Activated CD4-positive, alpha-beta T cell treated with anti-CD3 and anti-CD28 coated beads, Interleukin-2, amount 50 U/mL, for 16 hours (primary cell): ENCODE measurements around the gene GRPEL1.

Experiments used
- DNase-seq: peaks from one replicate; pipeline ENCODE4 v3.0.0-alpha.2; 2020

The GRPEL1 gene

DNA sequence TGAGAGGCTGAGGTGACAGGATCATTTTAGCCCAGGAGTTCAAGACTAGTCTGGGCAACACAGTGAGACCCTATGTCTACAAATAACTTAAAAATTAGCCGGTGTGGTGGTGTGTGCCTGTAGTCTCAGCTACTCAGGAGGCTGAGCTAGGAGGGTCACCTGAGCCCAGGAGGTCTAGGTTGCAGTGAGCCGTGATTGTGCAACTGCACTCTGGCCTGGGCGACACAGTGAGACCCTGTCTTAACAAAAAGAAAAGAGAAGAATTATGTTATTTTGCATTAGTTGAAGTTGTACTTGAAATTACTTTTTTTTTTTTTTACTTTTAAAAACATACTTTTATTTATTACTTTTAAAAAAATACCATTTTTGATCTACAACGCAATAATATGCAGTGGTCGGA lies 46.5 kb downstream of the GRPEL1 start:
- DNase-seq, result no peak

DNA sequence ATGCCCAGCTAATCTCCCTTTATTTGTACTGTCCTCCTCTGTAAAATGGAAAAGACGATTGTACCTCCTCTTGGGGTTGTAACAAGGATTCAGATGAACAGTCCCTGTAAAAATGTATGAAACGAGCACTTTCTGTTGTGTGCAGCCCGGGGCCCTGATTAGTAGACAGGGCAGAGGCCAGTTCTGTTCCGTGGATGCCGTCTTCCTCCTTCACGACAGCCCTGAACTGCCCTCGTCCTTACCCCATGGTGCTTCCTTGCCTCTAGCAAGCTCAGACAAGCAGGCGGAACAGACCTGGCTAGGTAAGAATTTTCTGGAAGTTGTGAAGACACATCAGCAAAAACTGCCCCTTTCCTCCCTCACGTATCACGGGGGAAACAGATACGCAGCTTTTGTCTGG lies 47.0 kb downstream of the GRPEL1 start:
- no peak for DNase-seq

DNA sequence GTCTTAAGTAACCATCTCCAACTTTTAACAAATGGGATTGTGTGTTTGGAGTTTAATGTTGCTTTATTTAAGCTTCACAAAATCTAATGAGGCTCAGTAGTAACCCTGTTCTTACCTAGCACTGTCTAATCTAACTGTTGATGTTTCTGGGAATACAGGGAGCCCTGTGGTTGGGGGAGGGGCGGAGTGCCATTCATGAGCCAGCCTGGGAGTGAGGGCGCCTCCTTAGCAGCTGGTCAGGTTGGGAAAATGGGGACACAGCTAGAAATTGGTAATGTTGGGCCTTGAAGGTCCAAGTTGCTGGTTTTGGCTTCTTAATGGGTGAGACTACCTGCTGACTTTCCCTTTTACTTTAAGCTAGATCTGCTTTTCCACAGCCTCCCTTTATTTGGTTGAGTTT lies 47.6 kb downstream of the GRPEL1 start:
- DNase-seq, result no peak

DNA sequence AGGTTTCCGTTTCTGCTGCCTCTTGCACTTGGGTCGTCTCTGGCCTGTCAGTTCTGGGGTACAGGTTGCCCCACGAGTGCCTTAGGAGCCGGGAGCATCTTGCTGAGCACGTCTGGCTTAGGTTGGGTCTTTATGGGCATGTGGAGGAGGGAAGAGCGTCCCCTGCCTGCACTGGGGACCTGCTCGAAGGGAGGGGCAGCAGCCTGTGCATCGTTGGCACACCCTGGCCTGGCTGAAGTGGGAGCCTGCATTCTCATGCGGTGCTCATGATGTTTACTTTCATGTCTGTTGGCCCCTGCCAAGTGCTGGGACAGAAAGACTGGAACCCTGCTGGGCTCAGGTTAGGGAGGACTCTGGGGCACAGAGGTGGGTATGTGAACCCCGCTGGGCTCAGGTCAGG lies 48.5 kb downstream of the GRPEL1 start:
- no peak for DNase-seq

DNA sequence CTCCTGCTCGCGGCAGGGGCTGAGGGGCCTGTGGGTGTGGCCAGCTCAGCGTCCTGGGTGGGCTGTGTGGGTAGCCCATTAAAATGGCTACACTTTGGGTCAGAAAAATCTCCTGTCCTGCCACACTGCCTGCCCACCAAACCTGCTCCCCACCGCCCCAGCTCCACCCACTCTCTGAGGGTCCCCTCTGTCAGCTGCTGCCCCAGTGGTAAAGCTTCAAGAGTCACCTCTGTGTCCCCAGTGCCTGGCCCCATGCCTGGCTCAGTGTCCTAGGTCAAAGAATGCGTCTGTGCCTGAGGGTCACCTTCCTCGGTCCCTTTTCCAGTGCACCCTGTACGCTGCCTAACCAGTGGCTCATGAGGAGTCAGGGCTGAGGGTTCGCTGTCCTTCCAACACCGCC lies 49.6 kb downstream of the GRPEL1 start:
- DNase-seq, result no peak

DNA sequence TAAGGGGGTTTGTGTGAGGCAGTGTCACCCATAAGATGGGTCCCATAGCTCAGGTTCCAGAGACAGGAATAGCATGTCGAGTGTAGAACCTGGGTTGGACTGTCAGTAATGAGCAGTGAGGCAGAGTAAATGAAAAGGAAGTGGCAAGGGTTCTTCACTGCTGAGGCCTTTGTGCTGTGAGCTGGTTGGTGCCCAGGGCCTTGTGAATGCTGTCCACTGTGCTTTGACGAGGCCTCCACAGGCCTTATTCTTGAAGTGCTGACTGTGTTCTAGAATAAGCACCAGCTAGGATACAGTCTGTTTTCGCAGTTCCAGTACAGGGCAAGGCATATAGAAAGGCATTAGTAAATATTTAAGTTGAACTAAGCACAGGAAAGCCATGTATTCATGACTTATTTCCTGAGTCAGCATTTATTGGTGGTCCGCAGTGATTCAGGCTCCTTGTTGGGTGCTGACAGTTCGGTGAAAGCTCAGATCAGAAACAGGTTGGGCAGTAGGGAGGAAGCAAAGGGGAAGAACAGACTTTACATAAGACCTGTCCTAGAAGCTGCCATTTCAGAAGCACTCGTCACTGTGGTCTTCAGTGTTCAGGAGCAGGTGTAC lies 50.3 kb downstream of the GRPEL1 start:
- no peak for DNase-seq

DNA sequence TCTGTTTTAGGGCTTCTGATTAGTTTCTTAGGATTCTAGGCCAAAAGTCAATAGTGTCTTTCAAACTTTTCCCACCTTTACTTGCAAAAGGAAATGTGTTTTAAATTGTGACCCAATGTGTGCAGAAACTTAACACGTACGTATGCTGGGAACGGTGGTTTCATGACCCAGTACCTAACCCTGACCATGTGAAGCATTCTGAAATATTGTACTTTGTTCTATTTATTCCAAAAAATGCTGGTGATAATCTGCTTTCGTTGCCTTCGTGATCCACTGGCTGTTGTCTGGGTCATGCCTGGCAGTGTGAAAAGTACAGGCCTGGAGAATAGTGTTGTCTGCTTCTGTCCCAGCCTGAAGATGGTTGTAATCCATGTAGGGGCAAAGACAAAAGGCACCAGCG lies 51.4 kb downstream of the GRPEL1 start:
- no peak for DNase-seq

DNA sequence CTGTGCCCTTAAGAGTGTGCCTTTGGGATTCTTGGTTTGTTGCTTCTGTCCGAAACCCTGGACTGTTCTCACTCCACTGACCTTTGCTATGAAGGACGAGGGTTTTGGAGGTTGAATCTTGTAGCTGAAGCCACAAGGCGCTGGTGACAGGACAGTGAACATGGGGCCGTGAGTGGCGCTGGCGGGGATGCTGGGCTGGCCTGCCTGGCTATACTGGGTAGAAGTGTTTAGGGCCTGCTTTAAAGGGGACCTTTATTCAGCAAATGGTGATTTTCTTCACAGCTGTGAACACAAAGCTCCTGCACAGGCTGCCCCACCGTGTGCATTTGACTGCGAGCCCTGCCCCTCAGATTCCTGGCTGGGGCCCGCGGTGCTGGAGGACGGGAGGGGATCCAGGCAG lies 51.8 kb downstream of the GRPEL1 start:
- no peak for DNase-seq

DNA sequence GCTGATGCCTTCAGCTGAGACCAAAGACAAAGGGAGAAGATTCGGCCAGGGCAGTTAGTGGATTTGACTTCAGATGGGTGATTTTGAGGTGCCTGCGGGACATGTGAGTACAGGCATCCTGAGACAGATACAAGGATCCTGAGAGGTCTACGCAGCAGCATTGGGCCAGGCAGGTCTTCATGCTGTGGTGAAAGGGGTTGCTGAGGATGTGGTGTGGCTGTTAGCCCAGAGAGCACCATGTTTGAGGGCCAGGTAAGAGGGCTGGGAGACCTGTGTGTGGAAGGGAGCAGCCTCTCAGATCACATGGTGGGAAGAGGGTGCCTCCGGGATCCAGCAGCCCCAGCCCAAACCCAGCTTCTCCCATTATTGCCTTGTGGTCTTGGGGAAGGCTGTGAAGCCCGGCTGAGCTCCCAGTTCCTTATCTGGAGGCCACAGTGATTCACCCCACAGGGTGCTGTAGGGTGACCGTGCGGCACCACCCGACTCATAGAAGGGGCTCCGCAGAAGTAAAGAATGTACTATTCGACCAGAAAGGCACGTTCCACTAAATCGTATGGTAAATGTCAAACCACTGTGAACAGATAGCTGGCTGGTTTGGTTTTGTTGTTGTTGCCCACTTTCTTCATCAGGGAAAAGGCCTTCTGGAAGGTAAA lies 52.4 kb downstream of the GRPEL1 start:
- DNase-seq, result no peak

DNA sequence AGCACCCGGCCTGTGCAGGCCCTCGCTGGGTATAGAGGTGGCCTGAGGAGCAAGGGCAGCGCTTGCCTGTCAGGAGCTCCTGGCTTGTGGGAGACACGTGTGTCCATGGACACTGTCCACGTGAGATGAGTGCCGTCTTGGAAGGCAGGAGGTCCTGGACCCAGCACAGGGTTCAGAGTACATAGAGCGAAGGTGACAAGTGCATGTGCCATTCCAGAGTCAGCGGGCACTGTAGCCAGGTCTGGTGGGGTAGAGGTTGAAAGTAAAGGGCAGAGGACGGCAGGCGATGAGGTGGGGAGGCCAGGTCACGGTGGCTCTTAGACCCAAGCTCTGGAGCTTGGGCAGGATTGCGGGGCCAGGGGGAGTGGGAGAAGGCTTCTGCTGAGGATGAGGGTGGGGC lies 53.0 kb downstream of the GRPEL1 start:
- DNase-seq, result no peak

DNA sequence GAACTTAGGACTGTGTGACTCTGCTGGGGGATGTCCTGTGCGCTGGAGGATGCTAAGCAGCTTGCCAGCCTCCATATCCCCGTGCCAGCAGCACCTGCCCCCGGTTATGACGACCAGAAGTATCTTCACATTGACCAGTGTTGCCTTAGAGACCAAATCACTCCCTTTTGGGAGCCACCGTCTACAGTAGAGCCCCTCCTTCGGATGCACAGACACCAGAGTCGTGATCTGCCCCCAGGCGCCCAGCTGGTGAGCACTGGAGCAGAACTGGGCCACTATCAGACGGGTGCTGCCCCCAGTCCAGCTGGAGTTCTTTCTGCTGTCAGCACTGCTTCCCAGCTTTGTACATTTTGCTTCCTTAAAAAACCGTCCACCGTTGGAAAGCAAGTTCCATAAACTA lies 54.7 kb downstream of the GRPEL1 start:
- DNase-seq, result no peak

DNA sequence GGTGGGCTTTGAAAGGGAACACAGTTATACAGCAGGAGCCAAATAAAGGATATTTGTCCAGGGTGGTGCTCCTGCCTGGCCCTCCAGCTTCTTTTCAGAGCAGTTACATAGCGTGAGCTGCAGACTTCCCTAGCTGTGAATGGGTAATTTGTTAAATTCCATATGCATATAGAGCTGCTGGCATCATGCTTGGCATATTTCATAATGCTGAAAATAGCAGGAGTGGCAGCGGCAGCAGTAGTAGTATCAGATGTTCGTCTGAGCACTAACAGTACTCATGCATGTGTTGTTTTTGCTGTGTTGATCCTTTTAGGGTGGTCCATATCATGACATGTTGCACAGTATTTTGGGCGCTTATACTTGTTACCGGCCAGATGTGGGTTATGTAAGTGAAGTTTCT lies 58.3 kb downstream of the GRPEL1 start:
- no peak for DNase-seq
